GM12872 (cell line): Measurements from ENCODE around the gene CD28.

Source experiments
- CTCF ChIP-seq: IDR thresholded peaks from 3 replicates; pipeline ENCODE4 v1.5.1; 2011; ENCODE audit warnings: low read depth, mild to moderate bottlenecking, low read length, moderate library complexity; ENCODE audit not compliant: insufficient read depth

The CD28 gene

GRCh38 chr2:203667838-203668237 is 38.6 kb upstream of the CD28 start:
- no peak for TF ChIP-seq CTCF

- TF ChIP-seq CTCF, result no peak
These were observed 36.6 kb upstream of the CD28 start for GRCh38 chr2:203669820-203670219.

GRCh38 chr2:203670939-203671338 is 35.5 kb upstream of the CD28 start:
- no peak for TF ChIP-seq CTCF

- no peak for TF ChIP-seq CTCF
These were observed 34.6 kb upstream of the CD28 start for GRCh38 chr2:203671876-203672275.

GRCh38 chr2:203672856-203673255 is 33.6 kb upstream of the CD28 start:
- no peak for TF ChIP-seq CTCF

- no peak for TF ChIP-seq CTCF
These were observed 32.5 kb upstream of the CD28 start for GRCh38 chr2:203673933-203674332.

- no peak for TF ChIP-seq CTCF
These were observed 31.4 kb upstream of the CD28 start for GRCh38 chr2:203675086-203675485.

GRCh38 chr2:203678971-203679370 is 27.5 kb upstream of the CD28 start:
- TF ChIP-seq CTCF, result no peak
